Muscle of leg (tissue), 11 donors: ENCODE measurements around the gene ATAD2B. TPM values are rescaled to one million over a fixed set of nuclear protein-coding genes. Genes with fewer than 3 reads are reported as not detected.

Source experiments
- DNase-seq: peaks from one replicate; pipeline ENCODE4 v3.0.0; 2013
- H3K27ac ChIP-seq: one replicate; pipeline ENCODE4 v1.5.1; 2013; ENCODE audit warnings: mild to moderate bottlenecking, low read length, control low read depth
- H3K27me3 ChIP-seq: one replicate; pipeline ENCODE4 v1.6.1; 2013; ENCODE audit warnings: low read length; ENCODE audit not compliant: control insufficient read depth, insufficient read depth
- H3K36me3 ChIP-seq: one replicate; pipeline ENCODE4 v1.6.1; 2013; ENCODE audit warnings: low read length; ENCODE audit not compliant: control insufficient read depth, insufficient read depth
- H3K4me1 ChIP-seq: one replicate; pipeline ENCODE4 v1.6.1; 2013; ENCODE audit warnings: low read length; ENCODE audit not compliant: control insufficient read depth, insufficient read depth
- H3K4me3 ChIP-seq: one replicate; pipeline ENCODE4 v1.5.1; 2013; ENCODE audit warnings: low read length, control low read depth
- H3K9me3 ChIP-seq: replicated peaks from 2 replicates; pipeline ENCODE4 v1.6.1; 2013; ENCODE audit warnings: low read depth, low read length; ENCODE audit not compliant: control insufficient read depth
- WGBS: methylation state at CpG from one replicate; pipeline ENCODE4 v1.1.5; 2013; ENCODE audit warnings: missing lambda C conversion rate; ENCODE audit not compliant: insufficient coverage; 5-methylcytosine and 5-hydroxymethylcytosine counted together
- polyA plus RNA-seq, 8 donors: library from polyadenylated mRNA; unstranded; fragments of 120-200 nt; gene quantifications; one replicate each; pipeline versions ENCODE4 v1.2.1 to v1.2.3, GENCODE V29; 2013; ENCODE audit warnings: inconsistent platforms in 1 of 8, low replicate concordance in 1 of 8; ENCODE audit not compliant: insufficient read length in 8 of 8, insufficient read depth in 1 of 8
- total RNA-seq: library from RNA; stranded (reverse); fragments of 120-200 nt; gene quantifications from one replicate; pipeline ENCODE4 v1.2.4, GENCODE V29; 2013

Gene ATAD2B
- total and polyA plus RNA-seq, 9 donors: 10.2 to 17.6 (median 11.8) TPM

DNA sequence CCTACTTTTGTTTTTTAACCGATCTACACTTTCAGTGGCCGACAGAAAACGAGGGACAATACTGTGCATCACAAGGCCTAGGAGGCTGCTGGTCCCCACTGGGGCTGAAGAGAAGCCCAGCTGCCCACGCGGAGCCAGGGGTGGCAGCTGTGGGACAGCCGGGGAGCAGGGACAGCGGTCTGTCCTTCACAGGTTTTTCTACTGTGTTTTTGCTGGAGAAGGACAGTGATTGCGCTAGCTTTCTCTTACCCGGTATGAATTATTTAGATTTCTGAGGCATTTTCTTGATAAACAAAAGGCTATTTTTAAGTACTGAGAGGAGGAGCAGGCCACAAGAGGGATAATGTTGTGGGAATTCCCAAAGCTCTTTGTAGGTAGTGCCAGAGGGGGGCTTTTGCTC, 219.8 kb downstream of the ATAD2B start:
- H3K27me3 ChIP-seq: no peaks in the 10 kb centered on the region
- 94% methylated on average over 6 of the region's 9 CpGs for WGBS
- H3K9me3 ChIP-seq: no peaks in the 10 kb centered on the region
- H3K4me3 ChIP-seq: no peak overlapping the region
- no peak overlapping the region for H3K27ac ChIP-seq
- no peak for DNase-seq
- peaks cover 3% of the 10 kb centered on the region for H3K4me1 ChIP-seq
- H3K36me3 ChIP-seq: peaks cover 49% of the 10 kb centered on the region

DNA sequence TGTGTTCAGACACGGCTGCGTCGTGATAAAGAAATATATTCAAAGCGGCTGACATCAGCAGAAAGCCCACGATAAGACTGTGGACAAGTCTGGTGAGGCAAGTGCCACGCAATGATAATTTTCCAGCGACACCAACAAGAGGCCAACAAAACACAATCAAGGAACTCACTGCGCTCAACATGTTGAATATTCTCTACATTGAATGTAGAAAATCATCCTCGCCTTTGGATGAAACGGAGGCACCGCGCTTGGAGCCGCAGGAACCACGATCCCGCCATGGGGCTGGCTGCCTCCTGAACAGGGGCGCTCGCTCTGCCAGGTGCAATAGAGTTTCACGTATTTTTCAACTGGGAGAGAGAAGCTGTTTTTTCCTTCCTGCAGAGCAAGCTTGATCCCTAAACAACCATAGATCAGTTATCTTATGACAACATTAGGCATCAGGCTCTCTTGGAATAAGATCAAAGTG, 220.3 kb downstream of the ATAD2B start:
- H3K27ac ChIP-seq: no peak overlapping the region

DNA sequence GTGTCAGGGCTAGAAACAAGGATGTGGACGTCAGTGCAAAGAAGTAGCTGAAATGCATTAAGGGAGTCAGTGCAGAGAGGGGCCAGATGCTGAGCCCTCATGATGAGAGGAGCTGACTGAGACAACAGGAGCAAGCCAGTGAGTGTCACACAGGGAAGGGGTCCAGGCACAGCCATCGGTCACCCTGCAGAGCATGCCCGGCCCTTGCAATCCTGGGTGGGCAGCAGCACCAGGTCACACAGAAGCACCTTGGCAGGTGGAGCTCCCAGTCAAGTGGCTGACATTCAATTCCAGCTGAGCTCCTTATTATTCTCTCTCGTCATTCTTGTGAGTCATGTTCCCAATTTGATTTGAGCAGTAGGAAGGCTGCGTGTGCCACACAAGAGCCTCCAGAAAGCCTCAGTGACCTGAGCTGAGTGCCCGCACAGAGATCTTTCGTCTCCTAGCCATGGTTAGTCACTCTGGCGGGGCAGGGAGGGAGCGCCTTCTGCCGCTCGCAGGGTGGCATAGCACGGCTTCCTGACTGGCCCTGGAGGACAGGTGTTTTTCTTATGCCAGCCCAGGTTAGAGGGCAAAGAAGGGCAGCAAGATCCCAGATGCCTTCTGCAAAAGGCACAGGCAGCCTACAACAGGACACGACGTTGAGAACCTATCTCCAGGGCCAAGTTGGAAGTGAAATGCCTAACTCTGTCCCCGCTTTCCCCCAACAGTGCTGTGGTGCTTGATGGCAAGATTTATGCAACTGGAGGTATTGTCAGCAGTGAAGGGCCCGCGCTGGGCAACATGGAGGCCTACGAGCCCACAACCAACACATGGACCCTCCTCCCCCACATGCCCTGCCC, 220.9 kb downstream of the ATAD2B start:
- H3K9me3 ChIP-seq: no peaks in the 10 kb centered on the region
- H3K27me3 ChIP-seq: no peaks in the 10 kb centered on the region
- H3K27ac ChIP-seq: no peak overlapping the region
- H3K4me1 ChIP-seq: no peaks in the 10 kb centered on the region
- WGBS: 92% methylated on average over 15 of the region's 18 CpGs
- H3K36me3 ChIP-seq: peaks cover 51% of the 10 kb centered on the region
- no peak for DNase-seq
- H3K4me3 ChIP-seq: no peak overlapping the region

More for the DNA sequence above, 220.3 kb downstream of the ATAD2B start:
- H3K36me3 ChIP-seq: peaks cover 49% of the 10 kb centered on the region
- no peaks in the 10 kb centered on the region for H3K9me3 ChIP-seq
- H3K4me1 ChIP-seq: no peaks in the 10 kb centered on the region
- no peak overlapping the region for H3K4me3 ChIP-seq
- no peak for DNase-seq
- no peaks in the 10 kb centered on the region for H3K27me3 ChIP-seq
- 93% methylated on average over 16 of the region's 18 CpGs for WGBS

DNA sequence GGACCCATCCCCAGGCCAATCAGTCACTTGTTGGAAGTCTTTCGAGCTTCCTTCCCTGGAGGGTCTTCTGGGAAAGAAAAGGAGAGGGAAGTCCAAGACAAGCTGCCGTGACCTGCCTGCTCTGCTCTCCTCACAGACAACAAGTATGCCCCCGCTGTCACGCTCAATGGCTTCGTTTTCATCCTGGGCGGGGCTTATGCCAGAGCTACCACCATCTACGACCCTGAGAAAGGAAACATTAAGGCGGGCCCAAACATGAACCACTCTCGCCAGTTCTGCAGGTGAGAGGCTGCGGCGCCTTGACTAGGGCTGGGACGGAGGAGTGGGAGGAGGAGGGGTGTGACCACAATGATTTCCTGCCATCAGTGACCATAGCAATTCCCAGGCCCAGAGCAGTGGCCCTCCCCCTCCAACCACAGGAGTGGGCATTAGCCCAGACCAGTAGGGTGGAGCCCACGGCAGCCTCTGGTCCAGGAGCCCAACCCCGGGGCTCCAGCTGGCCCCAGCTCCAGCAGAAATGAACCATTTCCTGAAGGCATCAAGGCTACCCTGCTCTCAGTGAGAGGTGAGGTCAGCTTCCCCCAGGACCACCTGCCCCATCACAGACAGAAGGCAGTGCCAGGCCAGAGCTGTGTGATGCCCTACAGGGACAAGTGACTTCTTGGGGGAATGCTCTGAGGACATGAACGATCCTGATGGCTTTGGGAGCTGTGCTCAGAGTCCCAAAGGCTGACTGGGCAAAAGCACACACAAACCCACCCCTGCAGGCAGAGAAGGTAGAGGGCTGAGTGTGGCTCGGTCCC, 223.1 kb downstream of the ATAD2B start:
- H3K9me3 ChIP-seq: peaks cover 4% of the 10 kb centered on the region
- H3K27ac ChIP-seq: no peak overlapping the region
- H3K4me1 ChIP-seq: peaks cover 8% of the 10 kb centered on the region
- DNase-seq: no peak
- H3K4me3 ChIP-seq: no peak overlapping the region
- WGBS: 73% methylated on average over 9 of the region's 16 CpGs
- peaks cover 64% of the 10 kb centered on the region for H3K36me3 ChIP-seq
- no peaks in the 10 kb centered on the region for H3K27me3 ChIP-seq

DNA sequence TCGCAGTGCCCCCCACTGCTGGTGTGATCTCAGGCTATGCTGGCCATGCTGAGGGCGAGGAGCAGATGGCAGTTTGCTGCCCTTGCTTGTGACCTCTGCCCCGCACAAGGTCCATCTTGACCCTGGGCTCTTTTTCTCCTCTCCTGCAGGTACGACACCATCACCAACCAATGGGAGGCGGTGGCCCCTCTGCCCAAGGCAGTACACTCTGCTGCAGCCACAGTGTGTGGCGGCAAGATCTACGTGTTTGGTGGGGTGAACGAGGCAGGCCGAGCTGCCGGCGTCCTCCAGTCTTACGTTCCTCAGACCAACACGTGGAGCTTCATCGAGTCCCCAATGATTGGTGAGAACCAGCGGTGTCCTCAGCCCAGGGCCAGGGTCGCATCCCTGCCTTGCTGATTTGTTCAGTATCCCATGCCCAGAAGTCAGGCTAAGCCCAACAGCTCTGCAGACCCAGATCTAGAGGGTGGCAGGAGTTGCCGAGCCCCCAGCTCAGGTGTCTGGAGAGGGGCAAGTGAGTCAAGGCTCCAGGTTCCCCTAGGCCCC, 223.8 kb downstream of the ATAD2B start:
- no peak overlapping the region for H3K27ac ChIP-seq
- 95% methylated on average over 17 of the region's 17 CpGs for WGBS
- no peak overlapping the region for H3K4me3 ChIP-seq
- peaks cover 11% of the 10 kb centered on the region for H3K4me1 ChIP-seq
- H3K27me3 ChIP-seq: no peaks in the 10 kb centered on the region
- peaks cover 63% of the 10 kb centered on the region for H3K36me3 ChIP-seq
- no peak for DNase-seq
- peaks cover 4% of the 10 kb centered on the region for H3K9me3 ChIP-seq

DNA sequence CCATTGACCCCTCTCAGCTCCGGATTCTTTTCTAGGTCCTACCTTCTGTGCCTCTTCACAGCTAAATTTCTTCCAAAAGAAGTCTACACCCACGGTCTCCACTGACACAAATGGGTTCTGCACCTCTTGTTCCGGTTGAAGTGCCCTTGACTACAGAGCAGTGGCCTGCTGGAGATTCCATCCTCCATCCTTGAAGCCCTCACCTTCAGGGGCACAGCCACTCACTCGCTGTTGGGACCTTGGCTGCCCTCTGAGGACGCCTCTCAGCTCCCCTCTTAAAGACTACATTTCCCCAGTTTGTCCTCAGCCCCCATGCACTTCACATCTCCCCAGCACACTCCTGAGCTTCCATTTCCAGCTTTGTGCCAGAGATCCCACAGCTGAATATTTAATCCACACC, 226.3 kb downstream of the ATAD2B start:
- Histone ChIP-seq H3K27ac (no peak overlapping the region), H3K36me3 (peaks cover 60% of the 10 kb centered on the region), H3K4me3 (no peak overlapping the region), H3K4me1 (peaks cover 11% of the 10 kb centered on the region), H3K9me3 (peaks cover 4% of the 10 kb centered on the region), H3K27me3 (no peaks in the 10 kb centered on the region)
- no peak for DNase-seq
- 80% methylated on average over 5 of the region's 5 CpGs for whole genome bisulfite sequencing

DNA sequence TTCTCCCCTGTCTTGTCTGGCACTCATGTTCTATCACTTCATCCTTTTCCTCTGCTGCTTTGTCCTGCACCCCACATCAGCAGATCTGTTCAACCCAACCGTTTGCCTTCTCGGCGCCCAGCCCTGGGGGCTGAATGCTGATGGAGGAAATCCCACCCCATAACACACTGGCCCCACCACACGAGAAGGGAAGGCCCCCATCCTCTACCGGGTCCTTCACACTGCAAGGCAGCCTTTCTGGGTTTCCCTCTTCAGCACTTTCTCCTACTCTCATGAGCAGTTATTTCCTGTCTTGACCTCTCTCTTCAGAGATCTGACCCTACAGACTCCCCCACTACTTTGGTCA, 227.4 kb downstream of the ATAD2B start:
- no peak overlapping the region for H3K4me3 ChIP-seq
- H3K27me3 ChIP-seq: no peaks in the 10 kb centered on the region
- H3K4me1 ChIP-seq: peaks cover 11% of the 10 kb centered on the region
- peaks cover 4% of the 10 kb centered on the region for H3K9me3 ChIP-seq
- peaks cover 66% of the 10 kb centered on the region for H3K36me3 ChIP-seq
- DNase-seq: no peak
- H3K27ac ChIP-seq: no peak overlapping the region
- 98% methylated on average over 5 of the region's 5 CpGs for WGBS

DNA sequence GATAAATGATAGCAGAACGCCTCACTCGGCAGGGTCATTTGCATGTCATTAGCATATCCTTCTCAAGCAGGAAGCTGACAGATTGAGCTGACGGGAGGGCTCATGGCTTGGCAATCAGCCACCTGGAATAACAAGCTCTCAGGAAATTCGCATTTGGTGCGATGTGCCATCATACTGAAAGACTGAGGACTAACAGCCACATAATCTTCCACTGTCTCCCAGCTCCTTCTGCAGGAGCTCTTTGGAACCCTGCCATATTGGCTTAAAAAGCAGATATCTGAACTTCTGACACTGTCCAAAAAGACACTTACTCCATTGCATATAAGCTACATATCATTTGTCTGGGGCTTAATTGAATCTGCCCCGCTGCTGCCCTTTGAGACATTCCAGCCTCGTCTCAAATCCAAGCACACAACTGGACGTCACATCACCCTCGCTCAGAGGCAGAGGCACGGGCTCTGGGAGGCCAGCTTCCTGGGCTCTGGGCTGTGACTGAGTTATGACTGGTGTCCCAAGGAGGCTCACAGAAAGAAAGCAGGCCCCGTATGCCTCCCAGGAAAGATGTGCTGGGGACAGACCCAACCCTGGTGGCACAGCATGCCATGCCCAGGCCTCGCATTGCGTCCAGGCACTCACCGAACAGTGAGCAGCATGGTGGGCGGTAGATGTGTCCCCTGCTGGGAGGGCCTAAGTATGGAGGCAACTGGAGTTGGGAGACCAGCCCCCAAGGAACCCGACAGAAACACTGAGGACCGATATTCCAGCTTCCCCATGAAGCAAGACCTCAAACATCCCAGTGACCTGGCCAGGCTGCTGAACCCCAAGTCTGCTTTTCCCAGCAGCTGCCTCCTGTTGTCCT, 228.0 kb downstream of the ATAD2B start:
- Histone ChIP-seq H3K9me3 (peaks cover 4% of the 10 kb centered on the region), H3K36me3 (peaks cover 64% of the 10 kb centered on the region), H3K4me3 (no peak overlapping the region), H3K27ac (no peak overlapping the region), H3K27me3 (no peaks in the 10 kb centered on the region), H3K4me1 (peaks cover 11% of the 10 kb centered on the region)
- WGBS: 68% methylated on average over 16 of the region's 17 CpGs
- DNase-seq: peak; percentile 78
